Measurements from ENCODE around the gene PRDM16. TPM values are rescaled to one million over a fixed set of nuclear protein-coding genes. Genes with fewer than 3 reads are reported as not detected.

PRDM16 gene
- total and polyA plus RNA-seq, 2 of the 8 experiments (the other 6 are each of a cell fraction or from before 2014, with no cell fraction given): 0.39 to 0.43 TPM

GRCh38 chr1:3444298-3444697 lies 375.3 kb downstream of the PRDM16 start:
- 91% methylated on average over 18 of the region's 18 CpGs; no CpG with 5 or more reads in 1 of the 2 experiments for WGBS, 2 experiments (ENCODE audit: extremely low coverage in 1 of 2, insufficient coverage in 1 of 2, insufficient read length in 1 of 2, insufficient replicate concordance in 2 of 2, low coverage in 1 of 2, low lambda C conversion rate in 2 of 2, missing lambda C conversion rate in 1 of 2)
- H3K4ac ChIP-seq (replicated peaks; ENCODE audit: insufficient read length, low read depth, low read length): no peak overlapping the region
- POLR2A ChIA-PET (ENCODE audit: partially characterized antibody): no interaction called here
- no peaks in the 10 kb centered on the region for H3K9me3 ChIP-seq (ENCODE audit: insufficient read depth in 2 of 2, low read depth in 1 of 2, low read length in 1 of 2)
- H3K36me3 ChIP-seq (ENCODE audit: control insufficient read depth in 2 of 4, insufficient read depth in 4 of 4, low read length in 3 of 4): no peaks in the 10 kb centered on the region
- H3K23ac ChIP-seq (ENCODE audit: insufficient read length): no peak overlapping the region
- no peak overlapping the region for H2BK5ac ChIP-seq (ENCODE audit: low read depth, low read length)
- H2BK12ac ChIP-seq (ENCODE audit: low read depth, low read length): no peak overlapping the region; the same call in 1 of the 2 replicates
- TF ChIP-seq ZNF274 (IDR thresholded peaks at IDR 0.05; ENCODE audit: borderline replicate concordance, extremely low read depth, low read length) (no peak), GABPA (IDR thresholded peaks at IDR 0.05; ENCODE audit: borderline replicate concordance, insufficient read depth, low read length) (no peak)
- CTCF ChIA-PET (ENCODE audit: partially characterized antibody): interaction anchor here (0.6 to 6.5 kb wide), 5 partner anchors 9 to 882 kb away, joined by 3 to 35 read pairs (median 4); no protein-coding TSS in a partner anchor
- no peaks in the 10 kb centered on the region for H4K20me1 ChIP-seq (replicated peaks in 1 of 2; ENCODE audit: control insufficient read depth in 1 of 2, insufficient read depth in 2 of 2, low read length in 2 of 2)
- no peak overlapping the region for H2AFZ ChIP-seq (ENCODE audit: low read length)
- peaks cover 0 to 2% (median 0%) of the 10 kb centered on the region in 4 experiments; a peak in 1 of 7 replicates for H3K27me3 ChIP-seq (replicated peaks in 1 of 4; ENCODE audit: control insufficient read depth in 3 of 4, extremely low read depth in 1 of 4, insufficient read depth in 3 of 4, low read length in 3 of 4)
- H2BK20ac ChIP-seq (ENCODE audit: low read length): no peak overlapping the region
- no peak overlapping the region for H2BK15ac ChIP-seq (ENCODE audit: low read length)
- no peak overlapping the region for H3K27ac ChIP-seq (ENCODE audit: low read depth, low read length)
- no peak overlapping the region for H3K56ac ChIP-seq (replicated peaks; ENCODE audit: insufficient read length, low read depth, low read length)
- no peak overlapping the region for H3K4me2 ChIP-seq (ENCODE audit: insufficient read depth in 1 of 2, low read depth in 2 of 2, low read length in 2 of 2)
- peaks cover 0 to 2% (median under 1%) of the 10 kb centered on the region in 4 experiments; a peak in 3 of 7 replicates for H3K4me1 ChIP-seq (replicated peaks in 1 of 4; ENCODE audit: control insufficient read depth in 3 of 4, insufficient read depth in 4 of 4, low read length in 3 of 4)
- no peak overlapping the region for H2BK120ac ChIP-seq (replicated peaks; ENCODE audit: low read depth, low read length)
- no peaks in the 10 kb centered on the region for H3K23me2 ChIP-seq (ENCODE audit: low read depth, low read length)
- no peak overlapping the region for H4K8ac ChIP-seq (ENCODE audit: extremely low read depth, insufficient read depth, low read length)
- no peak overlapping the region for H4K5ac ChIP-seq (ENCODE audit: insufficient read length, low read depth, low read length)
- no peak overlapping the region for H3K9ac ChIP-seq (replicated peaks in 1 of 4; ENCODE audit: extremely low read depth in 1 of 4, low read depth in 3 of 4, low read length in 3 of 4)
- no peaks in the 10 kb centered on the region for H3K79me1 ChIP-seq (ENCODE audit: low read depth, low read length)
- H2AK5ac ChIP-seq (ENCODE audit: low read depth, low read length): no peak overlapping the region
- no peaks in the 10 kb centered on the region for H3K79me2 ChIP-seq (ENCODE audit: control insufficient read depth in 1 of 2, insufficient read depth in 2 of 2, low read length in 2 of 2)
- H3K14ac ChIP-seq (ENCODE audit: insufficient read length): no peak overlapping the region
- H3K18ac ChIP-seq (ENCODE audit: extremely low read depth, low read length): no peak overlapping the region
- no peak overlapping the region for H4K91ac ChIP-seq (replicated peaks; ENCODE audit: insufficient read length, low read length)
- DNase-seq (ENCODE audit: low read depth in 1 of 2, low spot score in 2 of 2) (no peak), FAIRE-seq (no peak)
- H3K4me3 ChIP-seq (ENCODE audit: extremely low read depth in 1 of 4, insufficient read depth in 2 of 4, low read depth in 3 of 4, low read length in 4 of 4): no peak overlapping the region

Measured in H1 (cell line).